OCI-LY1 (cell line): Measurements from ENCODE around the gene SEZ6.

ENCODE experiments used
- EZH2 ChIP-seq: fragments of 200-600 bp; sonication (generic), shearing (Covaris generic); IDR thresholded peaks from 2 replicates; pipeline ENCODE4 v1.8.0; 2017; ENCODE audit warnings: borderline replicate concordance, mixed run types, mild to moderate bottlenecking, antibody characterized with exemption, low read length, moderate library complexity, mixed read lengths
- TF ChIP-seq, protein P1 (sequence below): fragments of 200-600 bp; sonication (generic), shearing (Covaris generic); IDR thresholded peaks from 2 replicates; pipeline ENCODE4 v1.5.1; 2017; ENCODE audit warnings: mild to moderate bottlenecking, antibody characterized with exemption, low read length, moderate library complexity, mixed read lengths

DNA sequence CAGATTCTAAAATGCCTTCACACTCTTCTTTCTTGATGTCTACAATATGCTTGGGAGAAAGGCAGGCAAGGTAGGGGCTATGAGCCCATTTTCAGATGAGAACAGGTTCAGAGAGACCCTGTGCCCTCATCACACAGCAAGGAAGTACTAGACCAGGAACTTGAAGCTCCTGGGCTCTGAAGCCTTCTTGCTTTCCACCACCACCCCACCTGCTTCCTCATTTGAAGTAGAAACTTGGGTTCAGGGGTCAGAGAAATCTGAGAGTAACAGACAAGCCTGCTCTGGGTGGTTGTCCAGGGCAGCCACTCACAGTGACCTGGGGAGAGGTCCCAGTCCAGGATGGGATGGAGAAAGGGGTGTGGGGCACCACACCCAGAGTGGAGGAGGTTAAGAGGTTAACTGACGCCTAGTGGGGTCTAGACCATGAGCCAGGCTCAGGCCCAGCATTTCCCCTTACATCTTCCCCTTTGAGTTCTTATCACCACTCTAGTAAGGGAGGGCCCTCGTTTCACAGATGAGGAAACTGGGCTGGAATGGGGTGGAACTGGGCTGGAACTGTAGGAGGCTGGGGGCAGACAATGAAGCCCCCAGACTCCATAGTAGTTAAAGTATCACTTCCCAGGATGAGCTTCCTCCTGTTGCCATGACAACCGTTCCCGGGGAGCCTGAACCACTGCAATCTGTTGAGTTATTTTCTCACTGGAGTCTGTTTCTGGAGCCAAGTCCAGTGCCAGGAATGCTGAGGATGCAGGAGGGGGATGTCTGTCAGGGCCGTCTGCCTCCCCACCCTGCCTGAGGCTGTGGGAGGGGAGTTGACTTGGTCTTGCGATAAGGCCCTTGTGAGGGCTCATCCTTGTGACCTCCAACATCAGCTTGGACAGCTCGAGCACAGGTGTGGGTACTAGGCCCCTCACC is 38.4 kb downstream of the SEZ6 start:
- TF ChIP-seq, protein P1, sequence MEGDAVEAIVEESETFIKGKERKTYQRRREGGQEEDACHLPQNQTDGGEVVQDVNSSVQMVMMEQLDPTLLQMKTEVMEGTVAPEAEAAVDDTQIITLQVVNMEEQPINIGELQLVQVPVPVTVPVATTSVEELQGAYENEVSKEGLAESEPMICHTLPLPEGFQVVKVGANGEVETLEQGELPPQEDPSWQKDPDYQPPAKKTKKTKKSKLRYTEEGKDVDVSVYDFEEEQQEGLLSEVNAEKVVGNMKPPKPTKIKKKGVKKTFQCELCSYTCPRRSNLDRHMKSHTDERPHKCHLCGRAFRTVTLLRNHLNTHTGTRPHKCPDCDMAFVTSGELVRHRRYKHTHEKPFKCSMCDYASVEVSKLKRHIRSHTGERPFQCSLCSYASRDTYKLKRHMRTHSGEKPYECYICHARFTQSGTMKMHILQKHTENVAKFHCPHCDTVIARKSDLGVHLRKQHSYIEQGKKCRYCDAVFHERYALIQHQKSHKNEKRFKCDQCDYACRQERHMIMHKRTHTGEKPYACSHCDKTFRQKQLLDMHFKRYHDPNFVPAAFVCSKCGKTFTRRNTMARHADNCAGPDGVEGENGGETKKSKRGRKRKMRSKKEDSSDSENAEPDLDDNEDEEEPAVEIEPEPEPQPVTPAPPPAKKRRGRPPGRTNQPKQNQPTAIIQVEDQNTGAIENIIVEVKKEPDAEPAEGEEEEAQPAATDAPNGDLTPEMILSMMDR = no peak
- no peak for TF ChIP-seq EZH2
